ENCODE measurements around the gene KIRREL1. TPM values are rescaled to one million over a fixed set of nuclear protein-coding genes. Genes with fewer than 3 reads are reported as not detected.

The KIRREL1 gene
- total RNA-seq, 1 donor from 2014 or later, result 166 TPM

GRCh38 chr1:158112994-158113758 is 119.7 kb downstream of the KIRREL1 start:
- no peak overlapping the region for H3K27ac Mint-ChIP-seq (ENCODE audit: unreplicated experiment)
- H3K27me3 Mint-ChIP-seq (ENCODE audit: low read depth), result peaks cover 14% of the 10 kb centered on the region
- TF ChIP-seq, protein P1, sequence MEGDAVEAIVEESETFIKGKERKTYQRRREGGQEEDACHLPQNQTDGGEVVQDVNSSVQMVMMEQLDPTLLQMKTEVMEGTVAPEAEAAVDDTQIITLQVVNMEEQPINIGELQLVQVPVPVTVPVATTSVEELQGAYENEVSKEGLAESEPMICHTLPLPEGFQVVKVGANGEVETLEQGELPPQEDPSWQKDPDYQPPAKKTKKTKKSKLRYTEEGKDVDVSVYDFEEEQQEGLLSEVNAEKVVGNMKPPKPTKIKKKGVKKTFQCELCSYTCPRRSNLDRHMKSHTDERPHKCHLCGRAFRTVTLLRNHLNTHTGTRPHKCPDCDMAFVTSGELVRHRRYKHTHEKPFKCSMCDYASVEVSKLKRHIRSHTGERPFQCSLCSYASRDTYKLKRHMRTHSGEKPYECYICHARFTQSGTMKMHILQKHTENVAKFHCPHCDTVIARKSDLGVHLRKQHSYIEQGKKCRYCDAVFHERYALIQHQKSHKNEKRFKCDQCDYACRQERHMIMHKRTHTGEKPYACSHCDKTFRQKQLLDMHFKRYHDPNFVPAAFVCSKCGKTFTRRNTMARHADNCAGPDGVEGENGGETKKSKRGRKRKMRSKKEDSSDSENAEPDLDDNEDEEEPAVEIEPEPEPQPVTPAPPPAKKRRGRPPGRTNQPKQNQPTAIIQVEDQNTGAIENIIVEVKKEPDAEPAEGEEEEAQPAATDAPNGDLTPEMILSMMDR (IDR thresholded peaks at IDR 0.05), result peak; percentile 88
- H3K4me3 Mint-ChIP-seq (ENCODE audit: unreplicated experiment), result peak overlapping the region; percentile 68
- peaks cover 17% of the 10 kb centered on the region for H3K4me1 Mint-ChIP-seq (ENCODE audit: low read depth)
- H3K9me3 Mint-ChIP-seq (ENCODE audit: low read depth), result peaks cover 9% of the 10 kb centered on the region
- DNase-seq (ENCODE audit: low spot score), result no peak
- no peaks in the 10 kb centered on the region for H3K36me3 Mint-ChIP-seq (ENCODE audit: low read depth)

- H3K27me3 Mint-ChIP-seq (ENCODE audit: low read depth), result peaks cover 18% of the 10 kb centered on the region
- no peak for DNase-seq (ENCODE audit: low spot score)
- no peak overlapping the region for H3K27ac Mint-ChIP-seq (ENCODE audit: unreplicated experiment)
- peaks cover 22% of the 10 kb centered on the region for H3K4me1 Mint-ChIP-seq (ENCODE audit: low read depth)
- TF ChIP-seq, protein P1 (IDR thresholded peaks at IDR 0.05), result peak; percentile 44
- H3K36me3 Mint-ChIP-seq (ENCODE audit: low read depth), result no peaks in the 10 kb centered on the region
- peaks cover 7% of the 10 kb centered on the region for H3K9me3 Mint-ChIP-seq (ENCODE audit: low read depth)
- H3K4me3 Mint-ChIP-seq (ENCODE audit: unreplicated experiment), result peak overlapping the region; percentile 68
Measured at GRCh38 chr1:158113759-158114127, 120.3 kb downstream of the KIRREL1 start.

- Mint-ChIP-seq H3K4me3 (ENCODE audit: unreplicated experiment) (no peak overlapping the region), H3K4me1 (ENCODE audit: low read depth) (peaks cover 22% of the 10 kb centered on the region), H3K27ac (ENCODE audit: unreplicated experiment) (no peak overlapping the region), H3K27me3 (ENCODE audit: low read depth) (peaks cover 20% of the 10 kb centered on the region), H3K36me3 (ENCODE audit: low read depth) (no peaks in the 10 kb centered on the region), H3K9me3 (ENCODE audit: low read depth) (no peaks in the 10 kb centered on the region)
- DNase-seq (ENCODE audit: low spot score), result no peak
- TF ChIP-seq, protein P1 (IDR thresholded peaks at IDR 0.05), result no peak
Measured at GRCh38 chr1:158115126-158115525, 121.7 kb downstream of the KIRREL1 start.

DNA sequence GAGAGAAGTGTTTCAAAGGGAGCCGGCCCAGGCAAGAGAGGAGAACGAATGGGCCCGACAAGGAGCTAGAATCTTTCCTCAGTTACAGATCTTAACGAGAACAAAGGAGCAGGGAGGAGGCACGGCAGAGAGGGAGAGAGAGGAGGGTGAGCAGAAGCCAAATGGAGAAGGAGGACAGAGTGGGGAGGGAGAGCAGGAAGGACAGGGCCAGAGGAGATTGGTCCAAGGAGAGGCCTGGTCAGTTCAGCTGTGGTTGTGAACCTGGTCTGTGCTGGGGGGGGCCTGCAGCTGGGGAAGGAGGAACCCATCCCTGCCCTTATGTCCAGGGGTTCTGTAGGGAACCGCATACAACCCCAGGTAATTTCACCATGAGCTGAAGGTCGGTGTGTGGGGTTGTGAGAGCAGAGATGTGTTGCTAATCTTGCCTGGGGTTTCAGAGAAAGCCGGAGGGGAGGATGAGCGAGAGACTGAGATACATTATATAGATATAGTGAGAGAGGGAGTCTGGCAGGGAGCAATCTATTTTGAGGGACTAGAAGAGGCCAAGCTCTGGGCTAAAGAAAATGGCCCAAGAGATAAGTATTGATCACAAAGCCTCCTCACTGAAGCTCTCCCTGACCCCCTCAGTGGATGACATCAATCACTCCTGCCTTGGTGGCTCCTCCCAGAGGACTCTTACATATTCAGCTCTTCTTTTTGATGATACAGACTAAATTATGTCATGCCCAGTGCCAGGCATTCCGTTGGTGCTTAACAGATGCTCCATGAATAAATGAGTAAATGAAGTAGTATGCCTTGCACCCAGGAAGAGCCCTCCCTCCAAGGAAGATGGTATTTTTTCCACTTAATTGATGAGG is 123.1 kb downstream of the KIRREL1 start:
- no peaks in the 10 kb centered on the region for H3K9me3 Mint-ChIP-seq (ENCODE audit: low read depth)

More for the DNA sequence above, 123.1 kb downstream of the KIRREL1 start:
- no peak for DNase-seq (ENCODE audit: low spot score)
- peaks cover 31% of the 10 kb centered on the region for H3K27me3 Mint-ChIP-seq (ENCODE audit: low read depth)
- peaks cover 22% of the 10 kb centered on the region for H3K4me1 Mint-ChIP-seq (ENCODE audit: low read depth)
- H3K27ac Mint-ChIP-seq (ENCODE audit: unreplicated experiment), result no peak overlapping the region
- no peaks in the 10 kb centered on the region for H3K36me3 Mint-ChIP-seq (ENCODE audit: low read depth)
- TF ChIP-seq, protein P1 (IDR thresholded peaks at IDR 0.05), result no peak
- no peak overlapping the region for H3K4me3 Mint-ChIP-seq (ENCODE audit: unreplicated experiment)
